Endothelial cell of umbilical vein (primary cell): ENCODE measurements around the gene FLRT1. TPM values are rescaled to one million over a fixed set of nuclear protein-coding genes. Genes with fewer than 3 reads are reported as not detected.

ENCODE experiments used
- BruUV-seq: library from RNA; stranded (reverse); fragments of 400-500 nt; replicated peaks from 2 replicates; lab custom pipeline; 2021; lab: Mats Ljungman, UMichigan
- CTCF ChIA-PET: fragments of 300-600, 350-600 bp; sonication (Branson Sonifier 250); formaldehyde crosslinking; loops from one replicate; lab custom pipeline; 2021; ENCODE audit warnings: antibody characterized with exemption, inconsistent platforms; lab: Charles Lee
- POLR2A ChIA-PET: fragments of 300-600, 350-600 bp; sonication (Branson Sonifier 250); formaldehyde crosslinking; loops from one replicate; lab custom pipeline; 2021; ENCODE audit warnings: antibody characterized with exemption, inconsistent platforms; lab: Charles Lee
- DNase-seq: peaks from one replicate; pipeline ENCODE4 v3.0.0-alpha.2; 2011; ENCODE audit warnings: low read depth, low spot score
- FAIRE-seq: peaks from 2 replicates; lab custom pipeline; 2011; peaks lifted over from hg19 to GRCh38; lab: Jason Lieb, UNC
- H2AFZ ChIP-seq: 2 replicates; pipeline ENCODE4 v1.6.0; 2012; ENCODE audit warnings: low read depth, low read length, control low read depth, inconsistent platforms
- H3K27ac ChIP-seq: 2 replicates; pipeline ENCODE4 v1.5.1; 2011; ENCODE audit warnings: low read depth, mild to moderate bottlenecking, control low read depth, low read length, moderate library complexity; ENCODE audit not compliant: insufficient read depth
- H3K27me3 ChIP-seq, 2 experiments: 2 replicates each; pipeline versions ENCODE4 v1.6.0 to v1.6.1; 2011; ENCODE audit warnings: low read length in 2 of 2, mixed read lengths in 1 of 2; ENCODE audit not compliant: control insufficient read depth in 2 of 2, insufficient read depth in 2 of 2
- H3K36me3 ChIP-seq, 2 experiments: 2 replicates in 1 of 2; 3 replicates in 1 of 2; pipeline ENCODE4 v1.5.1; 2011; ENCODE audit warnings: low read length in 2 of 2, mild to moderate bottlenecking in 1 of 2, moderate library complexity in 1 of 2; ENCODE audit not compliant: control insufficient read depth in 2 of 2, insufficient read depth in 2 of 2; ENCODE audit errors: extremely low read depth in 1 of 2
- H3K4me1 ChIP-seq: 3 replicates; pipeline ENCODE4 v1.5.1; 2011; ENCODE audit warnings: mild to moderate bottlenecking, low read length; ENCODE audit not compliant: control insufficient read depth, insufficient read depth; ENCODE audit errors: extremely low read depth
- H3K4me2 ChIP-seq: 2 replicates; pipeline ENCODE4 v1.6.1; 2011; ENCODE audit warnings: low read length, control low read depth, mixed read lengths; ENCODE audit not compliant: insufficient read depth
- H3K4me3 ChIP-seq, 3 experiments: fragments of 200-600 bp in 1 of 3; sonication (generic), shearing (Covaris generic) in 1 of 3; replicated peaks in 1 of 3; 2 replicates each; pipeline ENCODE4 v1.5.1; 2011 to 2016; ENCODE audit warnings: control low read depth in 3 of 3, low read length in 3 of 3, mild to moderate bottlenecking in 2 of 3, inconsistent platforms in 1 of 3, low read depth in 1 of 3, moderate library complexity in 1 of 3; ENCODE audit not compliant: insufficient read depth in 1 of 3
- H3K79me2 ChIP-seq: 2 replicates; pipeline ENCODE4 v1.6.0; 2012; ENCODE audit warnings: low read length, inconsistent platforms; ENCODE audit not compliant: control insufficient read depth, insufficient read depth
- H3K9ac ChIP-seq: replicated peaks from 2 replicates; pipeline ENCODE3; 2011; ENCODE audit warnings: low read length, control low read depth; ENCODE audit not compliant: insufficient read depth; ENCODE audit errors: extremely low read depth
- H3K9me1 ChIP-seq: replicated peaks from 3 replicates; pipeline ENCODE4 v1.6.0; 2011; ENCODE audit warnings: mild to moderate bottlenecking, low read length; ENCODE audit not compliant: control insufficient read depth, insufficient read depth; ENCODE audit errors: extremely low read depth
- H3K9me3 ChIP-seq: replicated peaks from 2 replicates; pipeline ENCODE4 v1.5.1; 2012; ENCODE audit warnings: low read length, inconsistent platforms; ENCODE audit not compliant: control insufficient read depth, insufficient read depth
- H4K20me1 ChIP-seq: replicated peaks from 2 replicates; pipeline ENCODE3; 2011; ENCODE audit warnings: mild to moderate bottlenecking, low read length; ENCODE audit not compliant: control insufficient read depth, insufficient read depth; ENCODE audit errors: extremely low read depth
- FOS ChIP-seq: IDR thresholded peaks from 2 replicates; pipeline ENCODE4 v1.6.1; 2011; ENCODE audit warnings: mild to moderate bottlenecking, low read length, moderate library complexity, borderline replicate concordance; ENCODE audit not compliant: insufficient read depth
- POLR2AphosphoS5 ChIP-seq: IDR thresholded peaks from 2 replicates; pipeline ENCODE4 v1.6.1; 2012; ENCODE audit warnings: low read depth, mild to moderate bottlenecking, control low read depth, low read length, moderate library complexity; ENCODE audit not compliant: insufficient read depth
- dilution Hi-C: fragments of 300-500 bp; cut with MboI; formaldehyde crosslinking; loops from one replicate; pipeline ENCODE4 v1.15.0; 2019; ENCODE audit warnings: low sequenced_read_pairs; ENCODE audit not compliant: extremely low pct_ligation_motif_present
- intact Hi-C: fragments of 100-400 bp; cut with micrococcal nuclease; formaldehyde crosslinking; loops from one replicate; pipeline ENCODE4 v1.10.0; 2022
- polyA plus RNA-seq, 4 experiments: library from polyadenylated mRNA; depleted of rRNA in 3 of 4; stranded (reverse) in 3 of 4; unstranded in 1 of 4; fragments of >200 nt; gene quantifications; 2 replicates each; pipeline versions ENCODE4 v1.2.1 to v1.2.3, GENCODE V29; 2011 to 2012; ENCODE audit warnings: missing spikeins in 1 of 4
- total RNA-seq: library from RNA; stranded (reverse); gene quantifications from 2 replicates; pipeline ENCODE4 v1.2.3, GENCODE V29; 2021
- TF ChIP-seq, protein P1 (sequence below), 2 donors: IDR thresholded peaks; 1 replicate in 1 of 2; 2 replicates in 1 of 2; pipeline ENCODE4 v1.5.1; 2011; ENCODE audit warnings: low read length in 2 of 2, mild to moderate bottlenecking in 2 of 2, moderate library complexity in 2 of 2, control low read depth in 1 of 2, inconsistent platforms in 1 of 2, low read depth in 1 of 2; ENCODE audit not compliant: insufficient read depth in 1 of 2; ENCODE audit errors: extremely low read depth in 1 of 2
- TF ChIP-seq, protein P2 (sequence below): IDR thresholded peaks from 2 replicates; pipeline ENCODE4 v1.6.1; 2011; ENCODE audit not compliant: insufficient read depth, insufficient read length

The FLRT1 gene
- total and polyA plus RNA-seq, 2 donors (not counting 3 experiments of a cell fraction or from before 2014, with no cell fraction given), result not detected

GRCh38 chr11:63999349-64000025 lies 36.2 kb upstream of the FLRT1 start:
- no peaks in the 10 kb centered on the region for H3K9me3 ChIP-seq
- no peak overlapping the region for H3K9ac ChIP-seq
- DNase-seq (no peak), FAIRE-seq (no peak)
- H2AFZ ChIP-seq, result no peak overlapping the region
- no peaks in the 10 kb centered on the region for H3K9me1 ChIP-seq
- H3K4me3 ChIP-seq, result no peak overlapping the region
- no TSS peak for BruUV-seq
- ChIA-PET CTCF (interaction anchor here (0.5 to 4.9 kb wide), 28 partner anchors 9 to 305 kb away, joined by 3 to 162 read pairs (median 6); partner anchors contain the start of genes COX8A, ESRRA, MACROD1 and STIP1), POLR2A (no interaction called here)
- H3K79me2 ChIP-seq, result no peaks in the 10 kb centered on the region
- dilution Hi-C loops (no loop called here), intact Hi-C loops (loop anchor here (1.0 to 2.0 kb wide), 2 partner anchors 149 to 241 kb away; partner anchors contain the start of gene FKBP2)
- H3K27ac ChIP-seq, result no peak overlapping the region
- no peaks in the 10 kb centered on the region for H4K20me1 ChIP-seq
- H3K4me1 ChIP-seq, result peaks cover 34% of the 10 kb centered on the region
- peak; percentile 31 for TF ChIP-seq POLR2AphosphoS5
- TF ChIP-seq FOS, result no peak
- H3K4me2 ChIP-seq, result no peak overlapping the region
- no peaks in the 10 kb centered on the region for H3K27me3 ChIP-seq
- H3K36me3 ChIP-seq, result peaks cover 0 to 24% of the 10 kb centered on the region in 2 experiments

DNA sequence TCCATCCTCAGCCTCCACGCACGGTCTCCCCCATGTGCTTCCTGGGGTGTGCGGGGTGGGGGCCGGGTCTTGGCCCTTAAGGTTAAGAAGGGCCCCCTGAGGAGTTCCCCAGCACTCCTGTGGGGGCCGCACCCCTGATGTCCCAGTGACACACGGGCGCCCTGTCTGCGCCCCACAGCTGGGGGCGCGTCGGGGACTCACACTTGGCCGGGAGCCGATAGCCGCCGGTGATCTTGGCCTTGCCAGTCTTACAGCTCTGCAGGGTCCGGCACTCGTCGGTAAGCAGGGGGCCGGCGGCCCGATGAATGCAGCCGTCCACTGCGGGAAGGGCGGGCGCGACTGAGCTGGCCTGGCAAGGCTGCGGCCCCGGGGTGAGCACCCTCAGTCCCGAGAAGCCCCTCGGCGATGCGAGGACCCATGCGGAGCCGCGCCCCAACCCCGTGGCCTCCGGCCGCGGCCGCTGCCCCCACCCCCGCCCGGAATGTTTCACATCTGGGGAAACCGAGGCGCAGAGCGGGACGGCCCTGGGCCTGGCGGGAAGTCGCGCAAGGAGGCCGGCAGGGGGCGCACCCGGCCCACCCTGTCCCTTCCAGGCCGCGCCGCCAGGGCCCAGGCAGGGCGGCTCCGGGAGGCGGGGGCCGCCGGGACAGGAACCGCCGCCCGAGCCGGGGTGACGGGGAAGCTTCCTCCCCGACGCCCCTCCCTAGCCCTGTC lies 35.5 kb upstream of the FLRT1 start:
- peak; percentile 53 for DNase-seq
- Histone ChIP-seq H2AFZ (no peak overlapping the region), H3K27ac (no peak overlapping the region), H3K9me1 (no peaks in the 10 kb centered on the region), H3K27me3 (no peaks in the 10 kb centered on the region), H3K9ac (no peak overlapping the region), H3K9me3 (no peaks in the 10 kb centered on the region), H3K4me2 (peak overlapping the region; percentile 32), H3K4me3 (peak overlapping the region in 1 of 3 experiments; percentile 13), H4K20me1 (no peaks in the 10 kb centered on the region), H3K79me2 (no peaks in the 10 kb centered on the region), H3K4me1 (peaks cover 34% of the 10 kb centered on the region), H3K36me3 (peaks cover 0 to 22% of the 10 kb centered on the region in 2 experiments)
- FAIRE-seq, result peak; percentile 46
- intact Hi-C loops, result loop anchor here (1.0 to 2.0 kb wide), 2 partner anchors 148 to 241 kb away; partner anchors contain the start of gene FKBP2
- dilution Hi-C loops, result no loop called here
- BruUV-seq, result no TSS peak
- POLR2A ChIA-PET, result interaction anchor here (0.8 to 1.1 kb wide), 2 partner anchors 185 to 332 kb away, joined by 3 read pairs; partner anchors contain the start of gene STIP1
- TF ChIP-seq, protein P1, sequence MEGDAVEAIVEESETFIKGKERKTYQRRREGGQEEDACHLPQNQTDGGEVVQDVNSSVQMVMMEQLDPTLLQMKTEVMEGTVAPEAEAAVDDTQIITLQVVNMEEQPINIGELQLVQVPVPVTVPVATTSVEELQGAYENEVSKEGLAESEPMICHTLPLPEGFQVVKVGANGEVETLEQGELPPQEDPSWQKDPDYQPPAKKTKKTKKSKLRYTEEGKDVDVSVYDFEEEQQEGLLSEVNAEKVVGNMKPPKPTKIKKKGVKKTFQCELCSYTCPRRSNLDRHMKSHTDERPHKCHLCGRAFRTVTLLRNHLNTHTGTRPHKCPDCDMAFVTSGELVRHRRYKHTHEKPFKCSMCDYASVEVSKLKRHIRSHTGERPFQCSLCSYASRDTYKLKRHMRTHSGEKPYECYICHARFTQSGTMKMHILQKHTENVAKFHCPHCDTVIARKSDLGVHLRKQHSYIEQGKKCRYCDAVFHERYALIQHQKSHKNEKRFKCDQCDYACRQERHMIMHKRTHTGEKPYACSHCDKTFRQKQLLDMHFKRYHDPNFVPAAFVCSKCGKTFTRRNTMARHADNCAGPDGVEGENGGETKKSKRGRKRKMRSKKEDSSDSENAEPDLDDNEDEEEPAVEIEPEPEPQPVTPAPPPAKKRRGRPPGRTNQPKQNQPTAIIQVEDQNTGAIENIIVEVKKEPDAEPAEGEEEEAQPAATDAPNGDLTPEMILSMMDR (IDR thresholded peaks at IDR 0.05; ENCODE audit: extremely low read depth in 1 of 2, insufficient read depth in 1 of 2, low read depth in 1 of 2, low read length in 2 of 2), result peak; percentile 68 to 70
- peak; percentile 78 for TF ChIP-seq POLR2AphosphoS5
- TF ChIP-seq, protein P2, sequence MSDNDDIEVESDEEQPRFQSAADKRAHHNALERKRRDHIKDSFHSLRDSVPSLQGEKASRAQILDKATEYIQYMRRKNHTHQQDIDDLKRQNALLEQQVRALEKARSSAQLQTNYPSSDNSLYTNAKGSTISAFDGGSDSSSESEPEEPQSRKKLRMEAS, result no peak
- CTCF ChIA-PET, result interaction anchor here (0.5 to 4.9 kb wide), 32 partner anchors 8 to 304 kb away, joined by 3 to 162 read pairs (median 5); partner anchors contain the start of genes COX8A, ESRRA, MACROD1 and STIP1
